ENCODE results near the gene GCSAM.

Gene GCSAM

GRCh38 chr3:112132975-112133448, at the start of gene GCSAM:
Gene GCSAM, minus strand, starts transcription at chr3:112133248. Its CDS starts 128 bp downstream, at chr3:112133120.
- peak within 1 kb of the TSS; percentile 88 for H3K27ac Mint-ChIP-seq
- H3K4me1 Mint-ChIP-seq (ENCODE audit: low read depth) = peaks cover 77% of the 10 kb centered on the region
- DNase-seq (ENCODE audit: low spot score) = peak; percentile 61

GRCh38 chr3:112175646-112176045, 42.6 kb upstream of the GCSAM start:
- Mint-ChIP-seq H3K27me3 (ENCODE audit: low read depth) (peaks cover 2% of the 10 kb centered on the region), H3K4me1 (ENCODE audit: low read depth) (no peaks in the 10 kb centered on the region), H3K9me3 (no peaks in the 10 kb centered on the region), H3K4me3 (no peak overlapping the region), H3K27ac (no peak overlapping the region), H3K36me3 (ENCODE audit: low read depth) (no peaks in the 10 kb centered on the region)
- DNase-seq (ENCODE audit: low spot score) = no peak

More at GRCh38 chr3:112132975-112133448, at the start of gene GCSAM:
- H3K36me3 Mint-ChIP-seq (ENCODE audit: low read depth) = peaks cover 5% of the 10 kb centered on the region
- H3K27me3 Mint-ChIP-seq (ENCODE audit: low read depth) = no peaks in the 10 kb centered on the region
- no peaks in the 10 kb centered on the region for H3K9me3 Mint-ChIP-seq
- H3K4me3 Mint-ChIP-seq = peak within 1 kb of the TSS; percentile 84

- Mint-ChIP-seq H3K27ac (no peak overlapping the region), H3K4me1 (ENCODE audit: low read depth) (no peaks in the 10 kb centered on the region), H3K36me3 (ENCODE audit: low read depth) (no peaks in the 10 kb centered on the region), H3K9me3 (no peaks in the 10 kb centered on the region), H3K27me3 (ENCODE audit: low read depth) (peaks cover 2% of the 10 kb centered on the region), H3K4me3 (no peak overlapping the region)
- DNase-seq (ENCODE audit: low spot score) = no peak
These were observed 42.0 kb upstream of the GCSAM start for GRCh38 chr3:112175037-112175436.

DNA sequence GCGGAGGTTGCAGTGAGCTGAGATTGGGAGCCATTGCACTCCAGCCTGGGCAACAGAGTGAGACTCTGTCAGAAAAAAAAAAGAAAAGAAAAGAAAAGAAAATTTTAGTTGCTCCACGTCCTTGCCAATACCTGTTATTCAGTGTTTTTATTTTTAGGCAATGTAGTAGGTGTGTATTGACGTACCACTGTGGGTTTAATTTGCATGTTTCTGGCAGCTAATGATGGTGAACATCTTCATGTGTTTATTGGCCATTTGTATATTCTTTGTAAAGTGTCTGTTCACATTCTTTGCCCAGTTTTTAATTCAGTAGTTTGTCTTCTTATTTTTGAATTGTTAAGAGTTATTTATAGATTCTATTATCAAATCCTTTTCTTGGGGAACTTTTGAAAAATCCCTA, 38.1 kb upstream of the GCSAM start:
- Mint-ChIP-seq H3K27ac (no peak overlapping the region), H3K4me1 (ENCODE audit: low read depth) (no peaks in the 10 kb centered on the region), H3K4me3 (no peak overlapping the region), H3K27me3 (ENCODE audit: low read depth) (peaks cover 8% of the 10 kb centered on the region), H3K36me3 (ENCODE audit: low read depth) (no peaks in the 10 kb centered on the region), H3K9me3 (peaks cover 2% of the 10 kb centered on the region)
- DNase-seq (ENCODE audit: low spot score) = no peak

DNA sequence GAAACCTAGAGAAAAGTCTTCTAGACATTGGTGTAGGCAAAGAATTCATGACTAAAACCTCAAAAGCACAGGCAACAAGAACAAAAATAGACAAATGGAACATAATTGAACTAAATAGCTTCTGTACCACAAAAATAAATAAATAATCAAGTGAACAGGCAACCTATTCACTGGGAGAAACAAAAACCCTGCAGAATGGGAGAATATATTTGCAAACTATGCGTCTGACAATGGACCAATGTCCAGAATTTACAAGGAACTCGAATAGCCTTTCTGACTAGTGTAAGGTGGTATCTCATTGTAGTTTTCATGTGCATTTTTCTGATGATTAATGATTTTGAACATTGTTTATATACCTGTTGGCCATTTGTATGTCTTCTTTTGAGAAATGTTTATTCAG, 37.0 kb upstream of the GCSAM start:
- H3K4me3 Mint-ChIP-seq = no peak overlapping the region
- no peak overlapping the region for H3K27ac Mint-ChIP-seq
- H3K9me3 Mint-ChIP-seq = peaks cover 3% of the 10 kb centered on the region
- no peak for DNase-seq (ENCODE audit: low spot score)
- H3K36me3 Mint-ChIP-seq (ENCODE audit: low read depth) = no peaks in the 10 kb centered on the region
- H3K4me1 Mint-ChIP-seq (ENCODE audit: low read depth) = no peaks in the 10 kb centered on the region
- H3K27me3 Mint-ChIP-seq (ENCODE audit: low read depth) = peaks cover 8% of the 10 kb centered on the region

- H3K4me1 Mint-ChIP-seq (ENCODE audit: low read depth) = no peaks in the 10 kb centered on the region
- peaks cover 3% of the 10 kb centered on the region for H3K9me3 Mint-ChIP-seq
- DNase-seq (ENCODE audit: low spot score) = no peak
- no peak overlapping the region for H3K27ac Mint-ChIP-seq
- peaks cover 8% of the 10 kb centered on the region for H3K27me3 Mint-ChIP-seq (ENCODE audit: low read depth)
- no peaks in the 10 kb centered on the region for H3K36me3 Mint-ChIP-seq (ENCODE audit: low read depth)
- H3K4me3 Mint-ChIP-seq = no peak overlapping the region
These were observed 34.7 kb upstream of the GCSAM start for GRCh38 chr3:112167758-112168157.

GRCh38 chr3:112149136-112149535, 16.1 kb upstream of the GCSAM start:
- Mint-ChIP-seq H3K4me1 (ENCODE audit: low read depth) (no peaks in the 10 kb centered on the region), H3K4me3 (no peak overlapping the region), H3K27me3 (ENCODE audit: low read depth) (peaks cover 4% of the 10 kb centered on the region), H3K27ac (no peak overlapping the region), H3K36me3 (ENCODE audit: low read depth) (peaks cover 9% of the 10 kb centered on the region), H3K9me3 (peaks cover 41% of the 10 kb centered on the region)
- DNase-seq (ENCODE audit: low spot score) = no peak

GRCh38 chr3:112143689-112144088, 10.6 kb upstream of the GCSAM start:
- Mint-ChIP-seq H3K4me1 (ENCODE audit: low read depth) (peaks cover 9% of the 10 kb centered on the region), H3K36me3 (ENCODE audit: low read depth) (peaks cover 9% of the 10 kb centered on the region), H3K9me3 (peaks cover 45% of the 10 kb centered on the region), H3K27me3 (ENCODE audit: low read depth) (peaks cover 7% of the 10 kb centered on the region), H3K27ac (peak overlapping the region; percentile 13), H3K4me3 (peak overlapping the region; percentile 18)
- DNase-seq (ENCODE audit: low spot score) = no peak

GRCh38 chr3:112143251-112143650, 10.2 kb upstream of the GCSAM start:
- Mint-ChIP-seq H3K9me3 (peaks cover 45% of the 10 kb centered on the region), H3K4me3 (peak overlapping the region; percentile 18), H3K27ac (peak overlapping the region; percentile 13), H3K4me1 (ENCODE audit: low read depth) (peaks cover 9% of the 10 kb centered on the region), H3K36me3 (ENCODE audit: low read depth) (peaks cover 9% of the 10 kb centered on the region), H3K27me3 (ENCODE audit: low read depth) (peaks cover 7% of the 10 kb centered on the region)
- DNase-seq (ENCODE audit: low spot score) = no peak

DNA sequence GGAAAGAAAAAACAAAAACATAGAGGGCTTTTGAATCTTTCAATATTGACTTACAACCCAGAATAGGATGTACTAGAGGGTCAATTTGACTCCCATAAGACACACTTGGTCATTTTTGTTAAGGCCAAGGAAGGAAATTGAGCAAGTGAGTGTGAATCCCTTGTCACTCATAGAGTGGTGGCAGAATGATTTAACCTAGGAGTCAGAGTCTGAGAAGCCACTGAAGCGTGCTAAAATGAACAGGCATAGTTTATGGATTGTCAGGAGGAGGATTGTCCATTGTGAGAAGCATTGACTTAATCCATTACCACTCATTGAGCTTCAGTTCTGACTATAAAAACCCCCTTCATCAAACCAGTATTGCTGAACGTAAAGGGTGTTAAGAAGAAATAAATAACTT, 8.2 kb upstream of the GCSAM start:
- peaks cover 6% of the 10 kb centered on the region for H3K36me3 Mint-ChIP-seq (ENCODE audit: low read depth)
- H3K4me3 Mint-ChIP-seq = no peak overlapping the region
- H3K27me3 Mint-ChIP-seq (ENCODE audit: low read depth) = peaks cover 7% of the 10 kb centered on the region
- no peak overlapping the region for H3K27ac Mint-ChIP-seq
- DNase-seq (ENCODE audit: low spot score) = no peak
- peaks cover 18% of the 10 kb centered on the region for H3K4me1 Mint-ChIP-seq (ENCODE audit: low read depth)
- H3K9me3 Mint-ChIP-seq = peaks cover 27% of the 10 kb centered on the region

DNA sequence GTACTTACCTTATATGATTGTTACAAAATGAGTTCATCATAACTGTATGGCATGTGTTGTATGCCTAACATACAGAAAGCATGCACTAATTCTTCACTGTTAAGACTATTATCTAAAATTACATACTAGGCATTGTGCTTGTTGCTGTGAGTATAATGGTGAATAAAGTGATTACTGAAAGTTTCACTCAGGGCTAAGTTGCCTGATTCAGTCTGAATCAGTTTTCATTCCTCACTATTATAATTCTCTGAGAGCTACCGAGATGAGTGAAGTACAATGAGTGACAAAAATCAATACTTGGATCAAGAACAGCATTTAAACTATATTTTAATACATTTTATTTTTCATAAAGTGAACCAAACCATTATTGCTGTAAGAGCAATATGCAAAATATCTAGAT, 7.5 kb upstream of the GCSAM start:
- Mint-ChIP-seq H3K27me3 (ENCODE audit: low read depth) (peaks cover 7% of the 10 kb centered on the region), H3K4me3 (no peak overlapping the region), H3K27ac (no peak overlapping the region), H3K36me3 (ENCODE audit: low read depth) (peaks cover 3% of the 10 kb centered on the region), H3K9me3 (peaks cover 20% of the 10 kb centered on the region), H3K4me1 (ENCODE audit: low read depth) (peaks cover 25% of the 10 kb centered on the region)
- no peak for DNase-seq (ENCODE audit: low spot score)

DNA sequence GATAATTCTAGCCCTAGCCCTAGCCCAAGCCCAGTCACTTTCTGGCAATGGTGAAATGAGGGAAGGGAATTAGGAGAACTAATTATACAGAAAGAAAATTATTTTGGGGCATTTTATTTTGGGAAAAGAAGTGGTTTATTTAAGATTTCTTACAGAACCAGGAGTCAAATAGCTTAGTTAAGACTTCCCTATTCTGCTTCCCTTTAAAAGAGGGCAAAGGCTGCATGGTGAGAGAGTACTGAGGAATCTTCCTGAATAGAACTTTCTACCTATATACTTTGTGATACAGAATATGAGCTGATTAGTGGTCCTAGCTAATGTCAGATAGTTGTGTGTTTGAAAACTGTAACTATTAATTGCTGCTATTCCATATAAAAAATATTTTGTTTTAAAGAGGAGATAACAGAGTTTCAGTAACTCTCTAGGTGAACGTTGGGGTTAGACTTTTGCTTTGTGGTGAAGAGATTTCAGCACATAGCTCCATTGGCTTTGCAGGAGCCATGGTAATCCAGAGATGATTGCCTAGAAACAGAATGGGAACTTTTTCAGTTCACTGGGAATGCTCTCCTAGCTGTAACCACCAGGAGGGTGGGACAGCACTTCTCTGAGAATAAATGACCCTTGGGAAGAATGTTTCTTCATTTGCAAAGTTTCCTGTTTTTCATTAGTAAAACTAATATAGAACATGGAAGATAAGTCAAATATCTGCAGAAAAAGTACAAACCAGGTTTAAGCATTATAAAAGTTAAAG, 5.3 kb upstream of the GCSAM start:
- Mint-ChIP-seq H3K27me3 (ENCODE audit: low read depth) (peaks cover 7% of the 10 kb centered on the region), H3K9me3 (peaks cover 4% of the 10 kb centered on the region), H3K4me3 (no peak overlapping the region), H3K36me3 (ENCODE audit: low read depth) (no peaks in the 10 kb centered on the region), H3K4me1 (ENCODE audit: low read depth) (peaks cover 39% of the 10 kb centered on the region), H3K27ac (no peak overlapping the region)
- no peak for DNase-seq (ENCODE audit: low spot score)

- Mint-ChIP-seq H3K4me1 (ENCODE audit: low read depth) (peaks cover 43% of the 10 kb centered on the region), H3K36me3 (ENCODE audit: low read depth) (no peaks in the 10 kb centered on the region), H3K9me3 (no peaks in the 10 kb centered on the region), H3K4me3 (no peak overlapping the region), H3K27ac (no peak overlapping the region), H3K27me3 (ENCODE audit: low read depth) (peaks cover 7% of the 10 kb centered on the region)
- no peak for DNase-seq (ENCODE audit: low spot score)
These were observed 4.7 kb upstream of the GCSAM start for GRCh38 chr3:112137781-112138180.

- no peak overlapping the region for H3K27ac Mint-ChIP-seq
- H3K9me3 Mint-ChIP-seq = no peaks in the 10 kb centered on the region
- H3K27me3 Mint-ChIP-seq (ENCODE audit: low read depth) = peaks cover 7% of the 10 kb centered on the region
- peaks cover 48% of the 10 kb centered on the region for H3K4me1 Mint-ChIP-seq (ENCODE audit: low read depth)
- no peak overlapping the region for H3K4me3 Mint-ChIP-seq
- DNase-seq (ENCODE audit: low spot score) = no peak
- no peaks in the 10 kb centered on the region for H3K36me3 Mint-ChIP-seq (ENCODE audit: low read depth)
These were observed 4.1 kb upstream of the GCSAM start for GRCh38 chr3:112136959-112137693.

Measured in T-helper 2 cell treated with Interferon-gamma antibody and Interleukin-4, amounts not matched to agents 5 μg/mL and 100 μg/mL, for 36 hours (primary cell).